SK-N-SH (cell line): ENCODE data around the gene CLN6. TPM values are rescaled to one million over a fixed set of nuclear protein-coding genes. Genes with fewer than 3 reads are reported as not detected.

Source experiments
- CTCF ChIA-PET: fragments of 300-600, 350-600 bp; formaldehyde crosslinking; extraction: SDS; loops from one replicate; lab custom pipeline; 2021; lab: Yijun Ruan, JAX
- POLR2A ChIA-PET: fragments of 350-600 bp; sonication (Branson Sonifier 250); formaldehyde crosslinking; extraction: SDS; loops from one replicate; lab custom pipeline; 2020; ENCODE audit warnings: antibody characterized with exemption, inconsistent platforms; lab: Yijun Ruan, JAX
- DNase-seq: peaks from one replicate; pipeline ENCODE4 v3.0.0; 2012
- H2AFZ ChIP-seq: fragments of 200-600 bp; sonication (generic); 2 replicates; pipeline ENCODE4 v1.8.1; 2016; ENCODE audit warnings: antibody characterized with exemption, mild to moderate bottlenecking, low read depth
- H3F3A ChIP-seq: fragments of 200-600 bp; sonication (generic); replicated peaks from 2 replicates; pipeline ENCODE3; 2016; ENCODE audit warnings: antibody characterized with exemption, mild to moderate bottlenecking; ENCODE audit not compliant: insufficient read depth
- H3K27ac ChIP-seq, 2 experiments: fragments of 200-500 bp in 1 of 2; fragments of 200-600 bp in 1 of 2; sonication (Bioruptor generic) in 1 of 2; sonication (generic), shearing (Covaris generic) in 1 of 2; 2 replicates each; pipeline versions ENCODE4 v1.5.1 to v1.6.1; 2014 to 2016; ENCODE audit warnings: low read depth in 2 of 2, inconsistent platforms in 1 of 2, low read length in 1 of 2, mild to moderate bottlenecking in 1 of 2, mixed read lengths in 1 of 2
- H3K27me3 ChIP-seq: fragments of 200-600 bp; sonication (generic), shearing (Covaris generic); 2 replicates; pipeline ENCODE4 v1.6.1; 2016; ENCODE audit warnings: mixed run types; ENCODE audit not compliant: insufficient read depth
- H3K36me3 ChIP-seq, 2 experiments: fragments of 200-500 bp in 1 of 2; fragments of 200-600 bp in 1 of 2; sonication (Bioruptor generic) in 1 of 2; sonication (generic) in 1 of 2; replicated peaks in 1 of 2; 2 replicates each; pipeline versions ENCODE3 to v1.5.1; 2014 to 2016; ENCODE audit warnings: low read length in 1 of 2, mild to moderate bottlenecking in 1 of 2; ENCODE audit not compliant: insufficient read depth in 2 of 2, control insufficient read depth in 1 of 2
- H3K4me1 ChIP-seq, 2 experiments: fragments of 200-500 bp in 1 of 2; fragments of 200-600 bp in 1 of 2; sonication (Bioruptor generic) in 1 of 2; sonication (generic), shearing (Covaris generic) in 1 of 2; 2 replicates each; pipeline versions ENCODE4 v1.5.1 to v1.6.1; 2014 to 2016; ENCODE audit warnings: low read depth in 1 of 2, low read length in 1 of 2, mixed run types in 1 of 2; ENCODE audit not compliant: insufficient read depth in 2 of 2, control insufficient read depth in 1 of 2
- H3K4me2 ChIP-seq: fragments of 200-600 bp; sonication (generic), shearing (Covaris generic); 2 replicates; pipeline ENCODE4 v1.6.1; 2017; ENCODE audit warnings: mixed run types
- H3K4me3 ChIP-seq, 2 experiments: fragments of 200-500 bp in 1 of 2; fragments of 200-600 bp in 1 of 2; sonication (Bioruptor generic) in 1 of 2; sonication (generic), shearing (Covaris generic) in 1 of 2; 2 replicates each; pipeline versions ENCODE4 v1.5.1 to v1.8.1; 2014 to 2016; ENCODE audit warnings: low read depth in 2 of 2, inconsistent platforms in 1 of 2, low read length in 1 of 2, mild to moderate bottlenecking in 1 of 2, mixed read lengths in 1 of 2, moderate library complexity in 1 of 2
- H3K79me2 ChIP-seq: fragments of 200-600 bp; sonication (generic); 2 replicates; pipeline ENCODE4 v1.8.1; 2017; ENCODE audit warnings: mild to moderate bottlenecking; ENCODE audit not compliant: insufficient read depth
- H3K9ac ChIP-seq: fragments of 200-600 bp; sonication (generic); 2 replicates; pipeline ENCODE4 v1.6.1; 2017; ENCODE audit warnings: mixed run types
- H3K9me2 ChIP-seq: fragments of 200-600 bp; sonication (generic); 2 replicates; pipeline ENCODE4 v1.6.1; 2017; ENCODE audit warnings: mixed run types
- H3K9me3 ChIP-seq: fragments of 200-600 bp; sonication (generic); 2 replicates; pipeline ENCODE4 v1.6.1; 2017; ENCODE audit warnings: mixed run types, mild to moderate bottlenecking, moderate library complexity
- H4K20me1 ChIP-seq: fragments of 200-600 bp; sonication (generic); 2 replicates; pipeline ENCODE4 v1.6.1; 2017; ENCODE audit warnings: mild to moderate bottlenecking, mixed run types; ENCODE audit not compliant: insufficient read depth
- EP300 ChIP-seq, 2 experiments: IDR thresholded peaks; 2 replicates each; pipeline versions ENCODE4 v1.4.0 to v1.6.1; 2012; ENCODE audit warnings: borderline replicate concordance in 1 of 2, low read depth in 1 of 2, low read length in 1 of 2
- FOXM1 ChIP-seq: IDR thresholded peaks from 2 replicates; pipeline ENCODE4 v1.4.0; 2012; ENCODE audit warnings: low read depth, mild to moderate bottlenecking
- GABPA ChIP-seq: IDR thresholded peaks from 2 replicates; pipeline ENCODE4 v1.4.0; 2012; ENCODE audit warnings: low read depth, mild to moderate bottlenecking
- MAX ChIP-seq: IDR thresholded peaks from 2 replicates; pipeline ENCODE4 v1.4.0; 2012; ENCODE audit warnings: low read depth
- NFIC ChIP-seq: IDR thresholded peaks from 2 replicates; pipeline ENCODE4 v1.4.0; 2012; ENCODE audit warnings: borderline replicate concordance
- NRF1 ChIP-seq: IDR thresholded peaks from 2 replicates; pipeline ENCODE4 v1.6.1; 2012; ENCODE audit warnings: low read depth, mild to moderate bottlenecking, low read length
- RAD21 ChIP-seq: IDR thresholded peaks from 2 replicates; pipeline ENCODE4 v1.6.1; 2012; ENCODE audit warnings: mild to moderate bottlenecking, low read length
- TAF1 ChIP-seq: IDR thresholded peaks from 2 replicates; pipeline ENCODE4 v1.6.1; 2012; ENCODE audit warnings: low read depth, mild to moderate bottlenecking, low read length, moderate library complexity, borderline replicate concordance
- TCF12 ChIP-seq: IDR thresholded peaks from 2 replicates; pipeline ENCODE4 v1.4.0; 2012
- USF1 ChIP-seq: IDR thresholded peaks from 2 replicates; pipeline ENCODE4 v1.4.0; 2012; ENCODE audit warnings: low read depth, borderline replicate concordance
- USF2 ChIP-seq: fragments of 150-350 bp; IDR thresholded peaks from 2 replicates; pipeline ENCODE4 v1.6.1; 2017; ENCODE audit warnings: antibody characterized with exemption, low read length, low read depth, borderline replicate concordance
- YY1 ChIP-seq: IDR thresholded peaks from 2 replicates; pipeline ENCODE4 v1.4.0; 2012; ENCODE audit warnings: low read depth, mild to moderate bottlenecking
- WGBS: methylation state at CpG from one replicate; pipeline ENCODE4 v1.1.6; 2017; ENCODE audit warnings: low lambda C conversion rate; 5-methylcytosine and 5-hydroxymethylcytosine counted together
- polyA plus RNA-seq, 3 experiments: library from polyadenylated mRNA; depleted of rRNA; stranded (reverse); fragments of >200 nt; gene quantifications; 2 replicates each; pipeline ENCODE4 v1.2.3, GENCODE V29; 2012

Gene CLN6
- polyA plus RNA-seq, 1 of the 3 experiments (the other 2 are of a cell fraction) = 27.5 TPM

- Histone ChIP-seq H3K9ac (no peak overlapping the region), H3K4me1 (peaks cover 0 to 2% of the 10 kb centered on the region in 2 experiments; a peak in 1 of 4 replicates), H3K36me3 (peaks cover 21 to 55% of the 10 kb centered on the region in 2 experiments), H2AFZ (no peak overlapping the region), H3K4me2 (no peak overlapping the region), H3K4me3 (no peak overlapping the region), H3K9me2 (no peaks in the 10 kb centered on the region), H3K9me3 (no peaks in the 10 kb centered on the region), H4K20me1 (no peaks in the 10 kb centered on the region), H3K79me2 (no peaks in the 10 kb centered on the region), H3K27me3 (no peaks in the 10 kb centered on the region), H3F3A (no peaks in the 10 kb centered on the region), H3K27ac (no peak overlapping the region)
- ChIA-PET CTCF (interaction anchor here (3.6 kb wide), 1 partner anchor 294 kb away, joined by 23 read pairs; no protein-coding TSS in a partner anchor), POLR2A (no interaction called here)
- DNase-seq = no peak
- TF ChIP-seq TAF1 (no peak), MAX (no peak), USF2 (no peak), FOXM1 (no peak)
- WGBS = 73% methylated on average over 3 of the region's 3 CpGs
These were observed 71.4 kb downstream of the CLN6 start for GRCh38 chr15:68158046-68158628.

GRCh38 chr15:68157074-68157473, 72.5 kb downstream of the CLN6 start:
- H3K27ac ChIP-seq = no peak overlapping the region
- H3K4me2 ChIP-seq = no peak overlapping the region
- TF ChIP-seq NFIC = no peak
- TF ChIP-seq NRF1 = no peak
- no peak for TF ChIP-seq USF1
- TF ChIP-seq TCF12 = no peak
- no peak for TF ChIP-seq GABPA
- TF ChIP-seq RAD21 = no peak
- TF ChIP-seq YY1 = no peak
- TF ChIP-seq USF2 = no peak
- no peak for TF ChIP-seq EP300 (IDR thresholded peaks at IDR 0.05; ENCODE audit: borderline replicate concordance in 1 of 2, low read depth in 1 of 2, low read length in 1 of 2)
- TF ChIP-seq, all 33 proteins: peak for 0
- Histone ChIP-seq H3K9me3 (no peaks in the 10 kb centered on the region), H3K9ac (no peak overlapping the region), H3K9me2 (no peaks in the 10 kb centered on the region), H3K4me1 (peaks cover 0 to 2% of the 10 kb centered on the region in 2 experiments; a peak in 1 of 4 replicates), H2AFZ (no peak overlapping the region), H4K20me1 (no peaks in the 10 kb centered on the region), H3K27me3 (no peaks in the 10 kb centered on the region), H3K4me3 (no peak overlapping the region), H3F3A (no peaks in the 10 kb centered on the region), H3K36me3 (peaks cover 21 to 52% of the 10 kb centered on the region in 2 experiments), H3K79me2 (no peaks in the 10 kb centered on the region)
- ChIA-PET CTCF (interaction anchor here (1.2 to 3.6 kb wide), 3 partner anchors 27 to 293 kb away, joined by 3 to 23 read pairs (median 3); no protein-coding TSS in a partner anchor), POLR2A (no interaction called here)
- DNase-seq = no peak
- WGBS = 0% methylated on average over 1 of the region's 1 CpG

Other genes starting within 250 kb of the CLN6 start
- gene PIAS1, start 175.4 kb downstream of the CLN6 start, polyA plus RNA-seq (2012; rRNA removed) = 9.0 and 9.8 TPM in 2 replicates
- 3.1 and 3.2 TPM in 2 replicates for gene CALML4, start 24.4 kb downstream of the CLN6 start, polyA plus RNA-seq (2012; rRNA removed)
- 14.0 and 22.2 TPM in 2 replicates for gene FEM1B, start 48.0 kb upstream of the CLN6 start, polyA plus RNA-seq (2012; rRNA removed)
- 0.49 and 0.52 TPM in 2 replicates for gene ITGA11, start 202.4 kb upstream of the CLN6 start, polyA plus RNA-seq (2012; rRNA removed)